Measurements from ENCODE around the gene PDXK.

The PDXK gene

DNA sequence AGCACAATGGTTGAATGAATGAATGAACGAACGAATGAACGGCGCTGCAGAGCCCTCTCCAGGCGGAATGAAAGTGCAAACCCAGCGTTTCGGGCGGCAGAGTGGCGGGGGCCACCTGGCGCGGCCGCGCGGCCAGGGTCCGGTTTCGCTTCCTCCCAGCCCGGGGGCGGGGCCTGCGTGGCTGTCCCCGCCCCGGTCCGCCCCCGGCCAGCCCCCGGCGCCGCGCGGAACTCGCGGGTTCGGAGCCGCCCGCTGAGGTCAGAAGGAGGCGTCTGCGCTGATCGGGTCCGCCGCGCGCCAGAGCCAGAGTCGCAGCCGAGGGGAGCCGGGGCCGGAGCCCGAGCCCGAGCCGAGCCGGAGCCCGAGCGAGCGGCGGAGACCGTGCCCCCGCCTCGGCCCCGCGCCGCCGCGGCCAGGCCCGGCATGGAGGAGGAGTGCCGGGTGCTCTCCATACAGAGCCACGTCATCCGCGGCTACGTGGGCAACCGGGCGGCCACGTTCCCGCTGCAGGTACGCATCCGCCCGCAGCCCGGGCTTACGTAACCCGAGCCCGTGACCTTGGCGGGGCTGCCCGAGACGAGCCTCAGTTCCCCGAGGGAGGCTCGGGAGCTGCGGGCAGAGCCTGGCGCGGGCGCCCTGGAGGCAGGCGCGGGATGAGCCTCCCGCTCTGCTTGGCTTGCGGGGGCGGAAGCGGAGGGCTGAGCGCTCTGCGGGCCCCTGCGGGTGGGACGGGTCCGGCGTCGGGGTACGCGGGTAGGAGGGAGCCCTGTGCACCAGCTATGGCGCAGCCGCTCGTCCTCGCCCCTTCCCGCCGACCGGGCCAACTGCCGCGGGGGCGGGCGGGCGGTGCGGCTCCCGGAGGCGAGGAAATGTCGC lies at the start of gene PDXK:
Gene PDXK, plus strand, starts transcription at position 258 of the 876 bp plus-strand sequence. Its CDS starts 166 bp downstream, at position 424.
- H2AFZ ChIP-seq (ENCODE audit: low read depth, low read length, severe bottlenecking), result peak within 1 kb of the TSS; percentile 90
- H3K27ac ChIP-seq (ENCODE audit: low read depth, low read length), result 0 out of 2 replicates have a peak within 1 kb of the TSS, but pooled peaks have one; percentile 18
- H3F3A ChIP-seq (ENCODE audit: insufficient read depth), result peaks cover 10% of the 10 kb centered on the region; the same call in 1 of the 2 replicates
- no peaks in the 10 kb centered on the region for H3K9me3 ChIP-seq (ENCODE audit: insufficient read depth, low read length)
- no peaks in the 10 kb centered on the region for H3K79me2 ChIP-seq (ENCODE audit: insufficient read depth, low read length)
- H3K4me2 ChIP-seq (ENCODE audit: low read depth, low read length, poor library complexity, severe bottlenecking), result peak within 1 kb of the TSS; percentile 74
- no peaks in the 10 kb centered on the region for H3K36me3 ChIP-seq (ENCODE audit: low read length)
- TF ChIP-seq, protein P1, sequence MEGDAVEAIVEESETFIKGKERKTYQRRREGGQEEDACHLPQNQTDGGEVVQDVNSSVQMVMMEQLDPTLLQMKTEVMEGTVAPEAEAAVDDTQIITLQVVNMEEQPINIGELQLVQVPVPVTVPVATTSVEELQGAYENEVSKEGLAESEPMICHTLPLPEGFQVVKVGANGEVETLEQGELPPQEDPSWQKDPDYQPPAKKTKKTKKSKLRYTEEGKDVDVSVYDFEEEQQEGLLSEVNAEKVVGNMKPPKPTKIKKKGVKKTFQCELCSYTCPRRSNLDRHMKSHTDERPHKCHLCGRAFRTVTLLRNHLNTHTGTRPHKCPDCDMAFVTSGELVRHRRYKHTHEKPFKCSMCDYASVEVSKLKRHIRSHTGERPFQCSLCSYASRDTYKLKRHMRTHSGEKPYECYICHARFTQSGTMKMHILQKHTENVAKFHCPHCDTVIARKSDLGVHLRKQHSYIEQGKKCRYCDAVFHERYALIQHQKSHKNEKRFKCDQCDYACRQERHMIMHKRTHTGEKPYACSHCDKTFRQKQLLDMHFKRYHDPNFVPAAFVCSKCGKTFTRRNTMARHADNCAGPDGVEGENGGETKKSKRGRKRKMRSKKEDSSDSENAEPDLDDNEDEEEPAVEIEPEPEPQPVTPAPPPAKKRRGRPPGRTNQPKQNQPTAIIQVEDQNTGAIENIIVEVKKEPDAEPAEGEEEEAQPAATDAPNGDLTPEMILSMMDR (IDR thresholded peaks at IDR 0.05; ENCODE audit: insufficient read depth, low read length, poor library complexity, severe bottlenecking), result no peak
- TF ChIP-seq EZH2phosphoT487 (conservative IDR thresholded peaks at IDR 0.05; ENCODE audit: low read length), result no peak
- peak within 1 kb of the TSS; percentile 82 for H3K4me3 ChIP-seq (ENCODE audit: insufficient read depth, low read length, poor library complexity, severe bottlenecking)
- H3K27me3 ChIP-seq (ENCODE audit: low read length), result no peaks in the 10 kb centered on the region
- no peaks in the 10 kb centered on the region for H4K20me1 ChIP-seq (ENCODE audit: low read depth, low read length)
- peak within 1 kb of the TSS; percentile 76 for H3K9ac ChIP-seq (ENCODE audit: low read length)
- H3K9me2 ChIP-seq (replicated peaks; ENCODE audit: insufficient read depth, low read length), result no peaks in the 10 kb centered on the region

DNA sequence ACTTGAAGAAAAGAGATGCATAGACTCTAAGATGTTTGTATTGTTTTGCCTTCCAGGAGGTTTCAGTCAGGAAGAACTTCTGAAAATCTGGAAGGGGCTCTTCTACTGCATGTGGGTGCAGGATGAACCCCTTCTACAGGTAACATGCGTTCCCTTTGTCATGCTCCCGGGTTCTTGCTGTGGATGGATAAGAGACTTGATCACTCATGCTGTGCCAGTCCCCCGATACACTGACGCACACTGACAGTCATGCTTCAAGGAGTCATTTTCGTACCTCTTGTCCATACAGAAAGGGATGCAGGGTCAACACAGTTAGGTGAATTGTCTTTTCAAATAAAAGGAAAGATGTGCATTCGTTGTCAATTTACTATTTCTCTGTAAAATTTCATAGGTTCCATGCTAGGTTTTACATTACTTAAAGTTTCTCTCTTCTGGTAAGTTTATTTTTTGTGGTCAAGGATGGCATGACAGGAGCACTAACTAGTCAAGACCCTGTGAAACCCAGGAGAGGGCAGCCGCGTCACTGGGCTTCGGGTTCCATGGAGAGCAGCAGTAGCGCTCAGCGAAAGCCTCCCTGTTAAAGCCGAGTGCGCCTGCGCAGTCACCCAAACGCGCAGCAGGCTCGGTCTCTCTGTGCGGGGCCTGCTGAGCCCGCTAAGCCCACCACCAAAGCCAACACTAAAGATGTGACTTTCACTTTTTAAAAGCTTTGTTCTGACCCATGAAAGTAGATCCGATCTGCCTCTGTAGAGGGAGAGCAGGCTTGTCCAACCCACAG lies 48.9 kb upstream of the PDXK start:
- no peaks in the 10 kb centered on the region; the same call in 1 of the 2 replicates for H4K20me1 ChIP-seq (ENCODE audit: low read depth, low read length)
- H3K9me3 ChIP-seq (ENCODE audit: insufficient read depth, low read length), result no peaks in the 10 kb centered on the region
- no peaks in the 10 kb centered on the region for H3K36me3 ChIP-seq (ENCODE audit: low read length)

GRCh38 chr21:43675871-43676270 lies 43.1 kb upstream of the PDXK start:
- H3K9ac ChIP-seq (ENCODE audit: low read length), result no peak overlapping the region
- TF ChIP-seq, protein P1 (IDR thresholded peaks at IDR 0.05; ENCODE audit: insufficient read depth, low read length, poor library complexity, severe bottlenecking), result no peak
- TF ChIP-seq EZH2phosphoT487 (conservative IDR thresholded peaks at IDR 0.05; ENCODE audit: low read length), result no peak
- no peaks in the 10 kb centered on the region for H3K27me3 ChIP-seq (ENCODE audit: low read length)
- H2AFZ ChIP-seq (ENCODE audit: low read depth, low read length, severe bottlenecking), result no peak overlapping the region
- no peak overlapping the region for H3K27ac ChIP-seq (ENCODE audit: low read depth, low read length)
- no peaks in the 10 kb centered on the region for H3K9me2 ChIP-seq (replicated peaks; ENCODE audit: insufficient read depth, low read length)
- H3K4me3 ChIP-seq (ENCODE audit: insufficient read depth, low read length, poor library complexity, severe bottlenecking), result no peak overlapping the region
- peaks cover 13% of the 10 kb centered on the region; the same call in 1 of the 2 replicates for H3K36me3 ChIP-seq (ENCODE audit: low read length)
- H3K4me2 ChIP-seq (ENCODE audit: low read depth, low read length, poor library complexity, severe bottlenecking), result no peak overlapping the region
- H4K20me1 ChIP-seq (ENCODE audit: low read depth, low read length), result no peaks in the 10 kb centered on the region; the same call in 1 of the 2 replicates
- no peaks in the 10 kb centered on the region for H3K9me3 ChIP-seq (ENCODE audit: insufficient read depth, low read length)
- H3K79me2 ChIP-seq (ENCODE audit: insufficient read depth, low read length), result peaks cover 18% of the 10 kb centered on the region
- H3F3A ChIP-seq (ENCODE audit: insufficient read depth), result no peaks in the 10 kb centered on the region

More for the DNA sequence above, 48.9 kb upstream of the PDXK start:
- no peaks in the 10 kb centered on the region for H3K27me3 ChIP-seq (ENCODE audit: low read length)
- no peaks in the 10 kb centered on the region for H3F3A ChIP-seq (ENCODE audit: insufficient read depth)
- H3K4me3 ChIP-seq (ENCODE audit: insufficient read depth, low read length, poor library complexity, severe bottlenecking), result no peak overlapping the region
- TF ChIP-seq, protein P1 (IDR thresholded peaks at IDR 0.05; ENCODE audit: insufficient read depth, low read length, poor library complexity, severe bottlenecking), result no peak
- TF ChIP-seq EZH2phosphoT487 (conservative IDR thresholded peaks at IDR 0.05; ENCODE audit: low read length), result no peak
- no peaks in the 10 kb centered on the region for H3K9me2 ChIP-seq (replicated peaks; ENCODE audit: insufficient read depth, low read length)
- no peak overlapping the region for H3K9ac ChIP-seq (ENCODE audit: low read length)
- H3K4me2 ChIP-seq (ENCODE audit: low read depth, low read length, poor library complexity, severe bottlenecking), result no peak overlapping the region
- no peak overlapping the region for H3K27ac ChIP-seq (ENCODE audit: low read depth, low read length)
- H3K79me2 ChIP-seq (ENCODE audit: insufficient read depth, low read length), result peaks cover 59% of the 10 kb centered on the region
- H2AFZ ChIP-seq (ENCODE audit: low read depth, low read length, severe bottlenecking), result no peak overlapping the region
